8988T (cell line): ENCODE measurements around the gene DPP4.

Source experiments
- DNase-seq: peaks from one replicate; pipeline ENCODE4 v3.0.0; 2011

Gene DPP4

DNA sequence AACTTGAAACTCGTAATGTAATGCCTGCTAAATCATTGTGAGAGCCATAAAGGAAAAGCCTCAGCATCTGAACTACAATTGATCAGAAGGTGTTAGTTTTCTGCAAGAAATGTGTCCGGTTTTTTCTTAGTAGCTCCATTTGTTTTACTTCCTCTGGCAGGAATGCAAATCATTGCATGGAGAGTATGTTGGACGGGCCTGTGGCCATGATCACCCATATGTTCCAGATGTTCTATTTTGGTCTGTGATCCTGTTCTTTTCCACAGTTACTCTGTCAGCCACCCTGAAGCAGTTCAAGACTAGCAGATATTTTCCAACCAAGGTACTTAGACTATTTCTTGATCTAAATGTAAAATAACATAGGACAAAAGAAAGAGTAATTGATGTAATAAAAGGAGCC is 126.6 kb downstream of the DPP4 start:
- no peak for DNase-seq

DNA sequence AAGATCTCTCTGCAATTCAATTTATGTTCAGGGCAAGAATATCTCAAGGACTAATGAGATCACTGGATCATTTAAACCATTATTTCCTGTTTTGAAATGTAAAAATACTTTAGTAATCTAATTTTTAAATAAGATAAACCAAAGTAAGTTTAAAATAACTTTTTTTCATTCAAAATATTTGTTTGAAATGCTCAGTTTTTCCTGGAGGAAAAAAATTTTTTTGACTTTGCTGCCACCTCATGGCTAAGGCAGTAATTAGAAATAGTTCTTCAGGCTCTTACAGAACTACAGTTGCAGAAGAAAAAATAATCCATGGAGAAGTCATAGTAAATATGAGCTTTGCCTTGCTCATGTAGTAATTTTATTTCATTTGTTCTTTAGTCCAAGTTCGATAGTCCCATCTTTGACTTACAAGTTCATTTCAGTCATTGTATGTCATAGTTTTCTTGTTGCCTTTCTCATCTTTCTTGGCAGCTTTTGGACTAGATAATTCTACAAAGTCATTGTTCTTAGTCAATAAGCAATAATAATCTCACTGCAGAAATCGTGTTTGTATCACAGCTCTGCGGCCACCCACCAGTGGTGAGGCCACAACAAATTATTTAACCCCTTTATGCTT is 127.4 kb downstream of the DPP4 start:
- no peak for DNase-seq

DNA sequence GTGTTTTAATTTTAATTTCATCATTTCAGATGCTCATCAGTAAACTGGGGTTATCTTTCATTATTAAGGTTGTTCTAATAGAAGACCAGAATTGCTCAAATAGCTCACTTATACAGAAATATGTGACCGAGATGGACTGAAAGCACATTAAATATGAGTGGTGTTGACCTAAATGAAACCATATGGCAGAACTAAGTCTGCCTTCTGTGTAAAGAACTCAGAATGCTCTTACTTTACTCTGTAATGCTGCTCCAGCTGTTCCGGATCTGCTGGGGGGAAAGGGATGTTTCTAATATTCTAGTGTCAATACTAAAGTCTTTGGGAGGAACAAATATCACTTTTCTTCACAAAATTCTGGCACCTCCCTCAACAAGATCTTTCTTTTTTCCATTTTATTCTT is 131.0 kb downstream of the DPP4 start:
- DNase-seq, result no peak
